DND-41 (cell line): ENCODE results near the gene SLC50A1.

Experiments
- EZH2 ChIP-seq: IDR thresholded peaks from 3 replicates; pipeline ENCODE4 v1.6.1; 2012; ENCODE audit warnings: borderline replicate concordance, low read depth, mild to moderate bottlenecking, moderate library complexity, low read length, inconsistent platforms; ENCODE audit not compliant: severe bottlenecking
- TF ChIP-seq, protein P1 (sequence below): IDR thresholded peaks from 2 replicates; pipeline ENCODE4 v1.5.1; 2012; ENCODE audit warnings: borderline replicate concordance, low read length, moderate library complexity, mild to moderate bottlenecking; ENCODE audit not compliant: poor library complexity, severe bottlenecking; ENCODE audit errors: extremely low read depth

DNA sequence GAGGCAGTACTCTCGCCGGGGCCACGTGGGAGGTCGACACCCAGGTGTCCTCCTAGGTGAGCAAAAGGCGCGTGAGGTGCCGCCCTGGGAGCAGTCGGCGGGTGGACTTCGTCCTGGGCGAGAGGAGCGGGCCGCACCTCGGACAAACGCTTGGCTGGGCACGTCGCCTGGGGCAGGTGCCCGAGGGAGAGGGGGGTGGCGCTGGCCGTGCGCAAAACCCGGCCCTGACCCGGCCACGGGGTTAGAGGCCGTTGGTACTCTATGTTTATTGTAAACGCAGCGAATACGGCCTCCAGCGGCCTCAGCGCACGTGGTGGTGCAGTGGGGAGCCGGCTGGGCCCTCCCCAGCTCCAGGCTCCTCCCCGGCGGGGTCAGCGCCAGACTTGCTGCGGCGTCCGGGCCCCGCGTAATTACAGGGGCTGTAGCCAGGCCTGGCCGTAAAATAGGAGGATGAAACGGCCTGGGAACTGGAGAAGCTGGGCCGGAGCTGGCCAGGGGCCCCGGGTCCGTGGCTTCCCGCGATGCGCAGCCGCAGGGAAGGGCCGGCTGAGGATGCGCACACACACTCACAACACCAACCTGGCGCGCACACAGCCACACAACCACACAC is 9.6 kb upstream of the SLC50A1 start:
- TF ChIP-seq, protein P1, sequence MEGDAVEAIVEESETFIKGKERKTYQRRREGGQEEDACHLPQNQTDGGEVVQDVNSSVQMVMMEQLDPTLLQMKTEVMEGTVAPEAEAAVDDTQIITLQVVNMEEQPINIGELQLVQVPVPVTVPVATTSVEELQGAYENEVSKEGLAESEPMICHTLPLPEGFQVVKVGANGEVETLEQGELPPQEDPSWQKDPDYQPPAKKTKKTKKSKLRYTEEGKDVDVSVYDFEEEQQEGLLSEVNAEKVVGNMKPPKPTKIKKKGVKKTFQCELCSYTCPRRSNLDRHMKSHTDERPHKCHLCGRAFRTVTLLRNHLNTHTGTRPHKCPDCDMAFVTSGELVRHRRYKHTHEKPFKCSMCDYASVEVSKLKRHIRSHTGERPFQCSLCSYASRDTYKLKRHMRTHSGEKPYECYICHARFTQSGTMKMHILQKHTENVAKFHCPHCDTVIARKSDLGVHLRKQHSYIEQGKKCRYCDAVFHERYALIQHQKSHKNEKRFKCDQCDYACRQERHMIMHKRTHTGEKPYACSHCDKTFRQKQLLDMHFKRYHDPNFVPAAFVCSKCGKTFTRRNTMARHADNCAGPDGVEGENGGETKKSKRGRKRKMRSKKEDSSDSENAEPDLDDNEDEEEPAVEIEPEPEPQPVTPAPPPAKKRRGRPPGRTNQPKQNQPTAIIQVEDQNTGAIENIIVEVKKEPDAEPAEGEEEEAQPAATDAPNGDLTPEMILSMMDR = no peak
- no peak for TF ChIP-seq EZH2
